H1 (cell line): ENCODE measurements around the gene KNOP1. TPM values are rescaled to one million over a fixed set of nuclear protein-coding genes. Genes with fewer than 3 reads are reported as not detected.

Experiments
- CTCF ChIA-PET: fragments of 300-600 bp; sonication (Branson Sonifier 250); formaldehyde crosslinking; loops from one replicate; lab custom pipeline; 2021; ENCODE audit not compliant: partially characterized antibody; lab: Charles Lee
- POLR2A ChIA-PET: fragments of 300-600 bp; sonication (Branson Sonifier 250); formaldehyde crosslinking; loops from one replicate; lab custom pipeline; 2021; ENCODE audit warnings: inconsistent platforms; ENCODE audit not compliant: partially characterized antibody; lab: Charles Lee
- DNase-seq, 2 experiments: peaks; one replicate each; pipeline versions ENCODE4 v3.0.0 to v3.0.0-alpha.2; 2010 to 2022; ENCODE audit warnings: low spot score in 2 of 2, low read depth in 1 of 2, mixed read lengths in 1 of 2
- FAIRE-seq: peaks from 2 replicates; lab custom pipeline; 2011; peaks lifted over from hg19 to GRCh38; lab: Jason Lieb, UNC
- H2AFZ ChIP-seq: 2 replicates; pipeline ENCODE4 v1.8.1; 2012; ENCODE audit warnings: low read length, inconsistent platforms
- H2AK5ac ChIP-seq: 2 replicates; pipeline ENCODE4 v1.6.1; 2013; ENCODE audit warnings: low read depth, low read length
- H2BK120ac ChIP-seq: replicated peaks from 2 replicates; pipeline ENCODE3; 2013; ENCODE audit warnings: low read depth, low read length, inconsistent platforms
- H2BK12ac ChIP-seq: 2 replicates; pipeline ENCODE4 v1.6.1; 2013; ENCODE audit warnings: low read depth, low read length
- H2BK15ac ChIP-seq: 2 replicates; pipeline ENCODE4 v1.6.1; 2013; ENCODE audit warnings: low read length
- H2BK20ac ChIP-seq: 2 replicates; pipeline ENCODE4 v1.6.1; 2013; ENCODE audit warnings: low read length
- H2BK5ac ChIP-seq: 2 replicates; pipeline ENCODE4 v1.6.1; 2013; ENCODE audit warnings: low read depth, low read length
- H3K14ac ChIP-seq: 2 replicates; pipeline ENCODE4 v1.6.1; 2013; ENCODE audit warnings: inconsistent platforms; ENCODE audit not compliant: insufficient read length
- H3K18ac ChIP-seq: 2 replicates; pipeline ENCODE4 v1.6.1; 2013; ENCODE audit warnings: low read length; ENCODE audit errors: extremely low read depth
- H3K23ac ChIP-seq: 2 replicates; pipeline ENCODE4 v1.6.1; 2013; ENCODE audit warnings: inconsistent platforms; ENCODE audit not compliant: insufficient read length
- H3K23me2 ChIP-seq: 2 replicates; pipeline ENCODE4 v1.6.1; 2013; ENCODE audit warnings: low read depth, low read length
- H3K27ac ChIP-seq: 2 replicates; pipeline ENCODE4 v1.6.1; 2011; ENCODE audit warnings: low read depth, low read length, inconsistent platforms
- H3K27me3 ChIP-seq, 4 experiments: replicated peaks in 1 of 4; 1 replicate in 1 of 4; 2 replicates in 3 of 4; pipeline versions ENCODE4 v1.6.1 to v1.8.1; 2011 to 2013; ENCODE audit warnings: low read length in 3 of 4, mild to moderate bottlenecking in 3 of 4, inconsistent platforms in 2 of 4, mixed read lengths in 2 of 4, moderate library complexity in 1 of 4; ENCODE audit not compliant: control insufficient read depth in 3 of 4, insufficient read depth in 3 of 4; ENCODE audit errors: extremely low read depth in 1 of 4
- H3K36me3 ChIP-seq, 4 experiments: 2 replicates each; pipeline versions ENCODE4 v1.6.1 to v1.8.1; 2011 to 2013; ENCODE audit warnings: mild to moderate bottlenecking in 4 of 4, low read length in 3 of 4, moderate library complexity in 2 of 4, control low read depth in 1 of 4, inconsistent platforms in 1 of 4; ENCODE audit not compliant: insufficient read depth in 4 of 4, control insufficient read depth in 2 of 4
- H3K4ac ChIP-seq: replicated peaks from 2 replicates; pipeline ENCODE3; 2013; ENCODE audit warnings: low read length, low read depth, mixed read lengths, inconsistent platforms; ENCODE audit not compliant: insufficient read length
- H3K4me1 ChIP-seq, 4 experiments: replicated peaks in 1 of 4; 1 replicate in 1 of 4; 2 replicates in 3 of 4; pipeline versions ENCODE4 v1.6.1 to v1.8.1; 2011 to 2013; ENCODE audit warnings: low read length in 3 of 4, inconsistent platforms in 2 of 4, mixed read lengths in 1 of 4; ENCODE audit not compliant: insufficient read depth in 4 of 4, control insufficient read depth in 3 of 4
- H3K4me2 ChIP-seq, 2 experiments: 2 replicates each; pipeline versions ENCODE4 v1.6.1 to v1.8.1; 2011 to 2013; ENCODE audit warnings: low read depth in 2 of 2, low read length in 2 of 2, control low read depth in 1 of 2, inconsistent platforms in 1 of 2, mild to moderate bottlenecking in 1 of 2; ENCODE audit not compliant: insufficient read depth in 1 of 2
- H3K4me3 ChIP-seq, 4 experiments: fragments of 200-600, 300-600 bp in 1 of 4; sonication (generic), shearing (Covaris generic), sonication (Bioruptor Twin) in 1 of 4; 2 replicates each; pipeline versions ENCODE4 v1.5.1 to v1.8.1; 2011 to 2016; ENCODE audit warnings: low read length in 4 of 4, low read depth in 3 of 4, control low read depth in 2 of 4, inconsistent platforms in 2 of 4, mild to moderate bottlenecking in 2 of 4, mixed read lengths in 1 of 4, moderate library complexity in 1 of 4; ENCODE audit not compliant: insufficient read depth in 2 of 4; ENCODE audit errors: extremely low read depth in 1 of 4
- H3K56ac ChIP-seq: replicated peaks from 2 replicates; pipeline ENCODE3; 2013; ENCODE audit warnings: low read depth, mild to moderate bottlenecking, mixed read lengths, low read length, inconsistent platforms; ENCODE audit not compliant: insufficient read length
- H3K79me1 ChIP-seq: 2 replicates; pipeline ENCODE4 v1.6.1; 2013; ENCODE audit warnings: low read depth, low read length, control low read depth
- H3K79me2 ChIP-seq, 2 experiments: 2 replicates each; pipeline versions ENCODE4 v1.6.1 to v1.8.1; 2012 to 2013; ENCODE audit warnings: low read length in 2 of 2, mild to moderate bottlenecking in 2 of 2, inconsistent platforms in 1 of 2; ENCODE audit not compliant: insufficient read depth in 2 of 2, control insufficient read depth in 1 of 2
- H3K9ac ChIP-seq, 4 experiments: replicated peaks in 1 of 4; 1 replicate in 1 of 4; 2 replicates in 3 of 4; pipeline versions ENCODE4 v1.6.1 to v1.8.1; 2011 to 2013; ENCODE audit warnings: low read depth in 3 of 4, low read length in 3 of 4, control low read depth in 2 of 4, mild to moderate bottlenecking in 2 of 4, moderate library complexity in 2 of 4, inconsistent platforms in 1 of 4; ENCODE audit errors: extremely low read depth in 1 of 4
- H3K9me3 ChIP-seq, 2 experiments: 2 replicates each; pipeline versions ENCODE4 v1.6.1 to v1.8.1; 2012 to 2013; ENCODE audit warnings: mild to moderate bottlenecking in 2 of 2, moderate library complexity in 2 of 2, control low read depth in 1 of 2, inconsistent platforms in 1 of 2, low read depth in 1 of 2, low read length in 1 of 2, mixed read lengths in 1 of 2; ENCODE audit not compliant: insufficient read depth in 2 of 2
- H4K20me1 ChIP-seq, 2 experiments: replicated peaks in 1 of 2; 2 replicates each; pipeline versions ENCODE3 to v1.8.1; 2011 to 2013; ENCODE audit warnings: inconsistent platforms in 2 of 2, low read length in 2 of 2, mild to moderate bottlenecking in 1 of 2; ENCODE audit not compliant: insufficient read depth in 2 of 2, control insufficient read depth in 1 of 2
- H4K5ac ChIP-seq: 2 replicates; pipeline ENCODE4 v1.6.1; 2013; ENCODE audit warnings: low read length, low read depth, mixed read lengths, inconsistent platforms; ENCODE audit not compliant: insufficient read length
- H4K8ac ChIP-seq: 2 replicates; pipeline ENCODE4 v1.8.0; 2013; ENCODE audit warnings: mild to moderate bottlenecking, moderate library complexity, low read length, inconsistent platforms; ENCODE audit not compliant: insufficient read depth; ENCODE audit errors: extremely low read depth
- H4K91ac ChIP-seq: replicated peaks from 2 replicates; pipeline ENCODE3; 2013; ENCODE audit warnings: low read length, mixed read lengths, inconsistent platforms; ENCODE audit not compliant: insufficient read length
- ATF3 ChIP-seq: IDR thresholded peaks from 2 replicates; pipeline ENCODE4 v1.6.1; 2011; ENCODE audit warnings: low read depth, mild to moderate bottlenecking, low read length; ENCODE audit not compliant: insufficient read depth
- BCL11A ChIP-seq, 2 experiments: IDR thresholded peaks; one replicate each; pipeline ENCODE4 v1.6.1; 2011; ENCODE audit warnings: low read depth in 2 of 2, low read length in 2 of 2, mild to moderate bottlenecking in 2 of 2
- BRCA1 ChIP-seq: IDR thresholded peaks from 2 replicates; pipeline ENCODE4 v1.6.1; 2012; ENCODE audit warnings: low read depth, low read length, improper control_type of control experiment
- CBX5 ChIP-seq: fragments of 300-800, 300-1000 bp; sonication (generic); IDR thresholded peaks from 2 replicates; pipeline ENCODE4 v1.7.1; 2016; ENCODE audit warnings: antibody characterized with exemption, low read length, low read depth
- CBX8 ChIP-seq: fragments of 300-800, 300-1000 bp; sonication (generic); IDR thresholded peaks from 2 replicates; pipeline ENCODE4 v1.7.1; 2016; ENCODE audit warnings: low read depth, low read length, borderline replicate concordance
- CEBPB ChIP-seq: IDR thresholded peaks from 2 replicates; pipeline ENCODE4 v1.6.1; 2012; ENCODE audit warnings: low read depth, low read length
- CHD2 ChIP-seq: IDR thresholded peaks from 2 replicates; pipeline ENCODE4 v1.6.1; 2012; ENCODE audit warnings: low read length, improper control_type of control experiment
- E2F6 ChIP-seq: IDR thresholded peaks from 2 replicates; pipeline ENCODE4 v1.6.1; 2012; ENCODE audit warnings: inconsistent platforms
- EZH2 ChIP-seq: fragments of 200-600 bp; sonication (generic); IDR thresholded peaks from 2 replicates; pipeline ENCODE4 v1.7.1; 2012; ENCODE audit warnings: low read depth, mild to moderate bottlenecking, moderate library complexity, low read length, inconsistent platforms; ENCODE audit not compliant: severe bottlenecking
- POU5F1 ChIP-seq: IDR thresholded peaks from 2 replicates; pipeline ENCODE4 v1.6.1; 2011; ENCODE audit warnings: low read depth, mild to moderate bottlenecking, low read length, moderate library complexity
- RXRA ChIP-seq: IDR thresholded peaks from 2 replicates; pipeline ENCODE4 v1.6.1; 2011; ENCODE audit warnings: low read depth, mild to moderate bottlenecking, low read length, moderate library complexity; ENCODE audit not compliant: insufficient read depth
- SRF ChIP-seq: IDR thresholded peaks from 2 replicates; pipeline ENCODE4 v1.6.1; 2011; ENCODE audit warnings: mild to moderate bottlenecking, low read depth, low read length, moderate library complexity
- TAF7 ChIP-seq: optimal IDR thresholded peaks from 2 replicates; pipeline ENCODE3; 2011; ENCODE audit warnings: low read depth, mild to moderate bottlenecking, inconsistent platforms, low read length, moderate library complexity, borderline replicate concordance
- TCF12 ChIP-seq: IDR thresholded peaks from 2 replicates; pipeline ENCODE4 v1.6.1; 2011; ENCODE audit warnings: low read depth, mild to moderate bottlenecking, low read length
- WGBS, 2 experiments: shearing (Covaris generic) in 1 of 2; methylation state at CpG; one replicate each; pipeline versions ENCODE4 v1.1.6 to v1.1.7; 2013 to 2015; ENCODE audit warnings: low lambda C conversion rate in 2 of 2, mixed read lengths in 2 of 2, inconsistent platforms in 1 of 2, low coverage in 1 of 2, missing lambda C conversion rate in 1 of 2; ENCODE audit not compliant: insufficient replicate concordance in 2 of 2, insufficient coverage in 1 of 2, insufficient read length in 1 of 2; ENCODE audit errors: extremely low coverage in 1 of 2, missing lambda C conversion rate in 1 of 2; 5-methylcytosine and 5-hydroxymethylcytosine counted together
- polyA plus RNA-seq, 7 experiments: library from polyadenylated mRNA; depleted of rRNA in 3 of 7; stranded (reverse) in 5 of 7; unstranded in 2 of 7; fragments of >200 nt in 5 of 7; fragments of 200-250 nt in 2 of 7; gene quantifications; 1 replicate in 5 of 7; 2 replicates in 1 of 7; 4 replicates in 1 of 7; pipeline versions ENCODE4 v1.2.1 to v1.2.3, GENCODE V29; 2011 to 2013; ENCODE audit warnings: missing spikeins in 2 of 7, mixed read lengths in 2 of 7
- total RNA-seq: library from RNA; stranded (reverse); fragmentation: NEBNext Ultra II Directional; extraction: Animal tissue kit (Norgen Biotek cat#: 25700); gene quantifications from 2 replicates; pipeline ENCODE4 v1.2.1, GENCODE V29; 2021

The KNOP1 gene
- total and polyA plus RNA-seq, 2 of the 8 experiments (the other 6 are each of a cell fraction or from before 2014, with no cell fraction given): 21.6 to 87.9 TPM

- H3K23ac ChIP-seq: no peak overlapping the region
- no peak overlapping the region for H3K9ac ChIP-seq
- no peaks in the 10 kb centered on the region for H4K20me1 ChIP-seq
- no peaks in the 10 kb centered on the region for H3K79me1 ChIP-seq
- no peak overlapping the region for H4K91ac ChIP-seq
- no peak overlapping the region for H3K4me2 ChIP-seq
- no peak overlapping the region for H3K4me3 ChIP-seq
- no peak overlapping the region for H2BK5ac ChIP-seq
- no peak overlapping the region for H3K27ac ChIP-seq
- H2AK5ac ChIP-seq: no peak overlapping the region
- no peaks in the 10 kb centered on the region for H3K27me3 ChIP-seq
- no peak overlapping the region for H4K8ac ChIP-seq
- H4K5ac ChIP-seq: no peak overlapping the region
- H3K4ac ChIP-seq: no peak overlapping the region
- DNase-seq (no peak), FAIRE-seq (no peak)
- no peaks in the 10 kb centered on the region for H3K9me3 ChIP-seq
- H3K4me1 ChIP-seq: peaks cover 0 to 3% (median under 1%) of the 10 kb centered on the region in 4 experiments; a peak in 1 of 7 replicates
- POLR2A ChIA-PET: interaction anchor here (1.7 to 4.1 kb wide), 2 partner anchors 10 to 16 kb away, joined by 4 to 20 read pairs; partner anchors contain the start of genes IQCK and KNOP1
- H3K79me2 ChIP-seq: no peaks in the 10 kb centered on the region
- H2AFZ ChIP-seq: no peak overlapping the region
- CTCF ChIA-PET: interaction anchor here (1.1 to 1.3 kb wide), 2 partner anchors 17 to 158 kb away, joined by 3 to 4 read pairs; no protein-coding TSS in a partner anchor
- 95% methylated on average over 3 of the region's 3 CpGs; no CpG with 5 or more reads in 1 of the 2 experiments for WGBS, 2 experiments
- H3K56ac ChIP-seq: no peak overlapping the region
- H2BK12ac ChIP-seq: no peak overlapping the region
- H2BK120ac ChIP-seq: no peak overlapping the region
- H3K14ac ChIP-seq: no peak overlapping the region
- H2BK20ac ChIP-seq: no peak overlapping the region
- H3K23me2 ChIP-seq: no peaks in the 10 kb centered on the region
- no peaks in the 10 kb centered on the region for H3K36me3 ChIP-seq
- H3K18ac ChIP-seq: no peak overlapping the region
- no peak overlapping the region for H2BK15ac ChIP-seq
- TF ChIP-seq TAF7 (no peak), CEBPB (no peak), CHD2 (no peak), BCL11A (IDR thresholded peaks at IDR 0.05; ENCODE audit: low read depth in 2 of 2, low read length in 2 of 2) (no peak), CBX5 (no peak), RXRA (no peak), TCF12 (no peak), SRF (no peak), POU5F1 (no peak), CBX8 (no peak), EZH2 (no peak), BRCA1 (no peak), E2F6 (no peak), ATF3 (no peak)
Observed at GRCh38 chr16:19728636-19728965, 10.6 kb upstream of the KNOP1 start.
